NAMALWA (cell line): Measurements from ENCODE around the gene IFI27L2.

Source experiments
- DNase-seq: peaks from one replicate; pipeline ENCODE4 v3.0.0-alpha.2; 2015; ENCODE audit warnings: low spot score

IFI27L2 gene

DNA sequence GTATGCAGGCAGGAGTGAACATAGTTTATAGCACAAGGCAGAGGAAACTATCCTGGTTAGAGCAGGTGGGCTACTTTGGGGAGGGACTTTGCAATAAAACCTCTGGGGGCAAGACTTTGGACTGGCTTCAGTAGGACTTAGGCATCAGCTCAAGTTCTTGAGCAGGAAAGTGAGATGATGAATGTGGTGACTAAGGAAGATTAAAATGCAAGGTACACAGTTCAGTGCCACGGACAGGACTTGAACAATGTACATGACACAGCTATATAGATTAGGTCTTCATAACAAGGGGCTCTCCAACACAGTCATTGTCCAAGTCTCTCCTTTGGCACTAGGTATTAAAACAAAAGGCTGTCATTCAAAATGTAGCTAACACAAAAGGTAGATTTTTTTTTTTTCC, 23.3 kb upstream of the IFI27L2 start:
- DNase-seq, result no peak

DNA sequence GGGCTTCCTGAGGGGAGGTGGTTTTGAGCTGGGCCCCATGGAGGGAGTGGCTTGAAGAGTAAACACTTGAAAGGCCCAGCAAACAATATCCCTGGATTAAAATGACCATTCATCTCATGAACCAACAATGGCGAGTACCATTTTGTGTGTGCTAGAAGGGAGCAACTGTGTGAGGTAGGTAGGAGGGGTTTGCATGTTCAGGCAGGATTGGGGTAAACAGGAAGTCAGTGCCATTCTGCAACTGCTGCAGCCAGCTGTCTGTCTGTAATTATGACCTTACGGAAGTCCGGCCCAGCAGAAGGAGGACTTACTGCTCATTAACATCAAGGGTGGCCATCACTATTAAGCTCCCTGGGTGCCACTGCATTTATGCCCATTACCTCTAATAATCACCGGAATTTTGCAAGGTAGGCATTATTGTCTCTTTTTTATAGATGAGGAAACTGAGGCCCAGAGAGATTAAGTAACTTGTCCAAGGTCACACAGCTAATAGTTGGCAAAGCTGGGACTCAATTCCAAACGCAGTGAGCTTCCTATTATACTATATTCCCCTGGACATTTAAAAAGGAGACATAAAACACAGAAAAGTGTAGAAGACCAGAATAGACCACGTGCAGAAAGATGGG, 16.6 kb upstream of the IFI27L2 start:
- peak; percentile 38 for DNase-seq

DNA sequence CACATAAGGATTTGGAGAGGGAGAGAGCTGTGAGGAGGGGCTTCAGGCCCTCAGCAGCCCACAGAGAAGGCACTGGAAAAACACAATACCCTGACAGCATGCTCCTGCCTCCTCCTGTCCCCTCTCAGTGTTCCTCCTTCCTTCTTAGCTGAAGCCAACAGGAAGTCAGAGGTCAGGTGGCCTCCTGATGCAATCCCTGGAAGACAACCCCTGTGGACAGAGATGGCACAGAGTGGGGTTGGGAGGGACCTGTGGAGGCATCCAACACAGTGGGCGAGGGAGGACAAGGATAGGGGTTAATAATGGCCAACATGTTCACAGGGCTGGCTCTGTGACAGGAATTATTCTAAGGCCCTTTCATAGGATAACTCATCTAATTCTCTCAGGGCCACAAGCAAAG, 15.4 kb upstream of the IFI27L2 start:
- no peak for DNase-seq

DNA sequence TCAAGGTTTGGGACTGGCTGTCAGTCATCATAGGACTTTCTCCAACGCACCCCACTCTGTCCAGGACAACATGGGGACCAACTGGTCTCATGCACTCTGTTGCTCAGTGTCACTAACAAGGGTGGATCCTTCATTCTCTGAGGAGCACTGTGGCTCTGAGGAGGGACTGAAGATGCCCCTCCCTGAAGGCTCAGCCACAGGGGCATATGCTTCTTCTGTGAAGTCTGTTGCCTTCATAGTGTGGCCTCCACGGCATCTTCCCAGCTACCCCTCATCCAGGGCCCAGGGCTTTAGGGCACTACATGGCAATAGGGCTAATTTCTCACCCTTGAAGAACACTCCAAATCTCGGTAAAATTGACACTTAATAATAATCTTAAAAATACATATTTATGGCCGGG, 14.3 kb upstream of the IFI27L2 start:
- no peak for DNase-seq

DNA sequence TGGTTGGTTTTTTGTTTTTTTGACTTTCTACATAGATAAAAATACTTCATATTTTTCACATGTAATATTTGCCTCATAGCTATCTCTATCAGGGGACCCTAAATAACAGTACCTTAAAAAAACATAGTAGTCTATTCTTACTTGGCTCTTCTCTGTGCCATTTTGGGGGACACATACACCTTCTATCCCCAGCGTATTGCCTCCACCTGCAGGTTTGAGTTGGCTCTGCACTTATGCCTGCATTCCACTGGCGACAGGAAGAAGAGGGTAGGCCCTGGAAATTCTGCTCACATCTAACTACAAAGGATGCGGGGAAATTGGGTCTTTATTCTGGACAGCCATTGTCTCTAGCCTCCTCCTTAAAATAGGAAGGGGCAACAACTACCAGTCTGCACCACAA, 13.8 kb upstream of the IFI27L2 start:
- DNase-seq, result peak; percentile 53

DNA sequence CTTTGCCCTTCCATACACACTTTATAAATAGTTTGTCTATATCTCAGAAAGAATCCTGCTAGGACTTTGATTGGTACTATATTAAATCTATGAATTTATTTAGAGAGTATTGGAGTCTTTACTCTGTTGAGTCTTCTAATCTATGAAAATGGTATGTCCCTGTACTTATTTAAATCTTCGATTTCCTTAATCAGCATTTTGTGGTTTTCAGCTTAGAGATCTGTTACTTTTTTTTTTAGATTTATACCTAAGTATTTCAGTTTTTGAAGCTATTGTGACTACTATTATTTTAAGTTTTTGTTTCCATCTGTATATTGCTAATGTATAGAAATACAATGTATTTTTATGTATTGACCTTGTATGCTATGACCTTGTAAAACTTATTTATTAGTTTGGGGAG, 13.4 kb upstream of the IFI27L2 start:
- no peak for DNase-seq

DNA sequence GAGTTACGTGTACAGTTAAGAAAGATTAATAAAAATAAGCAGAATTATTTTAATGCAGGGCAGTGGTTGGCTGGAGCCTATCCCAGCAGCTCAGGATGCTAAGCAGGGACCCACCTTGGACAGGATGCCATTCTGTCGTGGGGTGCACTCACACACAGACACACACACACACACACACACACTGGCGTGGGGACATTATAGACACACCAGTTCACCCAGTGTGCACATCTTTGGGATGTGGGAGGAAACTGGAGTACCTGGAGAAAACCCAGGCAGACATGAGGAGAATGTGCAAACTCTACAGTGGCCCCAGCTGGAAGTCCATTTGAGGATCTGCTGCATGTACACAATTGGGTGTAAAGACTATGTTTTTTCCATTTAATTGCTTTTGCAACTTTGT, 12.8 kb upstream of the IFI27L2 start:
- DNase-seq, result no peak

DNA sequence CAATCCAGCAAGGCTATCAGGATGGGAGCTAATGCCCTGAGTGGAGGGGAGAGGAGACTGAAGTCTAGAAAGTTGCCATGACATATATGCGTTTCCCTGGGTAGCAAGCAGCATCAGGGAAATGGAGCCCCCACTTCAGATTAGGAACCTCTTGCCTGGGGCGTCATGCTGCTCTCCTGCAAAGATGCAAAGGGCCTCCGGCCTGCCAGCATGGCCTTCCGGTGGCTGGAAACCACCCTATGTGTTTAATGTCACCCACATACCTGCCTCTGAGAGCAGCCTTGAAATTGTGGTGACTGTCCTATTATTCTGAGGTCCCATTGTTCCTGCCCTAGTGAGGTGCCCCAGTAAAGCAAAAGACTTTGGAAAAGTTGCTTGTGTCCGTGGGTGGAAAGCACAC, 10.0 kb upstream of the IFI27L2 start:
- no peak for DNase-seq

DNA sequence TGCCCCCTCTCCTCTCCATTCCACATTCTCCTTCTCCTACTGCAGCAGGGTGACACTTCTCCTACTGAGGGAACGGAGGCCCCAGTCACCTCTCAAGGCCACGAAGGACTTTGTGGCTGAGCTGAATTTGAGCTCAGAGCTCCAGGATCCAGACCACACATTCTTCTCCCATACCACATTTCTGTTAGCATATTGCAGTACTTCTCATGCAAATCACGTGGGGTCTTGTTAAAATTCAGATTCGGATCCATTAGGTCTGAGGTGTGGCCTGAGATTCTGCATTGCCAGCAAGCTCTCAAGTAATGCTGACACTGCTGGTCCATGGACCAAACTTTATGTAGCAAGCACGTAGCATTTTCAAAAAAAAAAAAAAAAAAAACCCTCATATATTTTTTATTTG, 9.6 kb upstream of the IFI27L2 start:
- no peak for DNase-seq

DNA sequence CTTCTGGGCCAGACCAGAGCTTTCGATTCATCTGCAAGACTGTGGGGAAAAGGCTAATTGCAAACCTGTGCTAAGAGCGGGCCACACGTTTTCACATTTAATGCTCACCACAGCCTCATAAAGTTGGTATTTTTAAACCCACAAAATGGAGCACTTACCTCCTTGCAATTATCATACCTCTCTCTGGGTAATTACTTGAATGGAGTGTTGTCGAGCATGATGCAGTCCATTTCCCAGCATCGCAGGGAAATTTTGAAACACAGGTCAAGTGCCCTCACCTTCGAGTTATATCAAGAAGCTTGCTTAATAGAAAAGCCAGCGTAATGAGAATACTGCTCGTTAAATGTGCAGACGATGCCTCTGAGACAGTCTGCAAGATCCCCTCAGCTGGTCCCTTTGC, 8.8 kb upstream of the IFI27L2 start:
- DNase-seq, result no peak

DNA sequence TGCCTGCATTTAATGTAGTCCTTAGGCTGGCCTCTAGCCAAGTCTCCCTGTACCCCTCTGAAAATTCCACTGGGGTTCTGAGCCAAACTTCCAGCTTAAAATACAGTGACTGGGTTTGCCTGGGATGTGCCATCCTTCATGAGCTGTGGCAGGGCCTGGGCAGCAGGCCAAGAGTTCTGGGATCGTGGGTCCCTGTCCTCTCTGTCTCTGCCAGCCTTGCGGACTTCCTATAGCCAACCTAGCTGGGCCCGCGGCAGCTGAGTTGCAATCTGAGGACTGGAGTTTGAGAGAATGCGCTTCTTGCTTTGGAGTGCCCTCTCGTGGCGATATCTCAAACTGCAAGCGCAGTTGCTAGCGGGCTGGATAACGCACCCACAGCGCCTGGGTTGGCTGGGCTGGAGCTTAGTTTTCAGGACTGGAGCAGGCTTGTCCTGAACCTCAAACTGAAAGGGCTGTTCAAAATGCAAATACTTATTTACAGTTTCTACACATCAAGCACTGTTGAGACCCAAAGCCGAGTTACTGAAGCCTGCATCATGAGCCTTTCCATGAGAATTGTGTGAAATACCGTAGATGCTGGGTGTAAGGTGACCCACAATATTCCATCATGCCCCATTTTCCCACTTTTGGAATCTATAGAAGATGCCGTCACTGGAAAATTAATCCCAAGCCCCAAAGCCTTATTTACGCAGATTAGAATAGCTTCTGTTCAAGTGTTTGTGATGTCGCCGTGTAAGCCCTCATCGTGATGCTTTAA, 7.3 kb upstream of the IFI27L2 start:
- DNase-seq, result peak; percentile 87

DNA sequence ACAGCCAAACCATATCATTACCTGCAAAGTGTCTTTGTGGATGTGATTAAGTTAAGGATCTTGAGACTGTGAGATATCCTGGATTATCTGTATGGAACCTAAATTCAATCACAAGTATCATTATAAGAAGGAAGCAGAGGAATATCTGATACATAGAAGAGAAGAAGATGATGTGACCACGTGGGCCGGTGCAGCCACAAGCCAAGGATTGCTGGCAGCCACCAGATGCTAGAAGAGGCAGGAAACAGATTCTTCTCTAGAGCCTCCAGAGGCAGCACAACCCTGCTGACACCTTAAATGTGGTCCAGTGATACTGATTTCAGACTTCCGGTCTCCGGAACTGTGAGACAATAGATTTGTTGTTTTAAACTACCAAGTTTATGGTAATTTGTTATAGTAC, 6.1 kb upstream of the IFI27L2 start:
- no peak for DNase-seq

DNA sequence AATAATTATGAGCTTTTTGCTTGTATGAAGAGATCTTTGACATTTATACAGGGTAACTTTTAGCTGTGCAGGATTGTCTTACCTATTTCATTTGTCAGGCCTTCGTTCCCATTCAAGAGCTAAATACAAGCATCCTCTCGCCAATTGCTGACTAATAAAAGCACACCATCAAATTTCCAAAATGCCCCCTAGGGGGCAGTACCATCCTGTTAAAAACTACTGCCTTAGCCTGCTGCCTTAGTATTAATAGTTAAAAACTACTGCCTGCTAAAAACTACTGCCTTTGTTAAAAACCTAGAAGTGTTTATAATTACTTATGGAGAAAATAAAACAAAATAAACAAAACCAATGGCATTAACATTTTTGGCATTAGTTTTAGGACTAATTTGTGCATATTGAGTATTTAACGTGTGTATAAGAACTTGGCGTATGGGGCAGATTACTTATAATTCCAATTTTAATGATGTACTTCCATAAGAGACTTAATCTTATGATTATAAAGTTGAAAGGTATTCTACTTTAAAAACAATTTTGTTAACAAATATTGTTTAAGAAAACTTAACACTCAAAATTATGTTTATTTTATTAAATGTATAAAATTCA, 3.0 kb upstream of the IFI27L2 start:
- DNase-seq, result peak; percentile 90

DNA sequence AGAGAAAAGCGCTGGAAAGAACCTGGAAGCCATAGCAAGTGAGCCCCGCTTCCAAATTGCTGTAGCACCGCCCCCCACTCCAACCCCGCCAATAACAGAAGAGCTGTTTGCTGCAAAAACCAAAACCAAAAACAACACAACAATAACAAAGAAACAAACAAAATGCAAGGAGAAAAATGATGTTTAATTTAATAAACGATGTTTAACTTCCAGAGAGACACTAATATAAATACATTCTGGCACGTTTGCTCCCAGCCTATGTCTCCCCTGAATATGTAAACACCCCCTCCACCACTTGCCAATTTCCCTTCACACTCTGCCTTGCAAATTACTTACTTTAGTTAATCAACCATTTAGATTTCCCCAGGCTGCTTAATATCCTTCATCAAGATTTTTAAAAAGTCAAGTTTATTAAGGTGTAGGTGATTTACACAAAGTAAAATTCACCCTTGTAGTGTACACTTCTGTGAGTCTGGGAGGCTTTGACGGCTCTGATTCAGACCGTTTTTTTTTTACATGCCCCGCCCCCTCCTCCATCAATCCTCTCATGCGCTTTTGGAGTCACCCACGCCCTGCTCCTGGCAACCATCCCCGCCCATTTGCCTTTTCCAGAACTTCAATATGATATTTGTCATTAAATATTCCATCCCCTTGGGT, 482 bp upstream of the IFI27L2 start:
- peak; percentile 74 for DNase-seq

DNA sequence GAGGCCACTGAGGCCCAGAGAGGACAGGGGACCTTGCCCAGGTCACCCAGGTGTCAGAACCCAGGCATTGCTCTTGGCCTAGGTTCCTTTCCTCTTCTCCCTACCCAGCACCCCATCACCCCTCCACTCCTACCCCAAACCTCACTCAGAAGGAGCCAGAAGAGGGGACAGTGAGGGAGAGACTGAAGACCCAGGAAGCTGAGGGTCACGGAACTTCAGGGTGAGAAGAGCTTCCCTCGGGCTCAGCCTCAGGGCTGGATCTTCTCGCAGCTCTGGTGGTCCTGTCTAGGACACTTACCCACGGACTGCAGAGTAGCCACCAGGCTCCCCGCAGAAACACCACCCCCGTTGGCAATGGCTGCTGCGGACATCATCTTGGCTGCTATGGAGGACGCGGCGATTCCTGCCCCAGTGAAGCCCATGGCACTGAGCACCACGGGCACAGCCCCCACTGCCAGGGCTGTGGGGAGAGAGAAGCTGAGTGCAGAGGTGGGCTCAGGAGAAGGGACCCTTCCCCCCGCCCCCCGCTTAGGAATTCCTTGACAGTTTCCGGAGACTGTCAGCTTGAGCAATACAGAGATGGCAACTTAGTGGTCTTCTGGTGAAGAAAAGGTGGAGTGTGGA, 1.1 kb downstream of the IFI27L2 start:
- no peak for DNase-seq

DNA sequence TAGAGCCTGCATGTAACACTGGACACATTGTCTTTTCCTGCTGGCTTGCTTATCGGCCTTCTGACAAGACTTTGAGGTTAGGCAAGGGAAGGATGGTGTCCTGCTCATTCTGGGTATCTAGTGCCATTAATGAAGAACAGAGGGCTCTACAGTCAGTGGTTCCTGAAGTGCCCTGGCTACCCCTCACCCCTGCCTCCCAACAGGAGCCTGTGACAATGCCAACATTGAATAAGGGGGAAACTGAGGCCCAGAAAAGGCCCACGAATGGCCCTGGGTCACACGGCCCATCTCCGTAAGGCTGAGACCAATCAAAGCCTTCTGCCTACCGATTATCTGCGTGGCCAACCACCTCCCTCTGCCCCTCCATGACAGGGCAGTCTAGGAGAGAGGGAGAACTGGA, 2.1 kb downstream of the IFI27L2 start:
- no peak for DNase-seq

DNA sequence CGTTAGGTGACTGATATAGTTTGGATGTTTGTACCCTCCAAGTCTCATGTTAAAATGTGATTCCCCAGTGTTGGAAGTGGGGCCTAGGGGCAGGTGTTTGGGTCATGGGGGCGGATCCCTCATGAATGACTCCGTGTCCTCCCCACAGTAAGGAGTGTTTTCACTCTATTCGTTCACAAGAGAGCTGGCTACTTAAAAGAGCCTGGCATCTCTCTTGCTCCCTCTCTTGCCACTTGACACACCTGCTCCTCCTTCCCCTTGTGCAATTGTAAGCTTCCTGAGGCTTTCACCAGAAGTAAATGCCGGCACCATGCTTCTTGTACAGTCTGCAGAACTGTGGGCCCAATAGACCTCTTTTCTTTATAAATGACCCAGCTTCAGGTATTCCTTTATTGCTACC, 2.6 kb downstream of the IFI27L2 start:
- no peak for DNase-seq

DNA sequence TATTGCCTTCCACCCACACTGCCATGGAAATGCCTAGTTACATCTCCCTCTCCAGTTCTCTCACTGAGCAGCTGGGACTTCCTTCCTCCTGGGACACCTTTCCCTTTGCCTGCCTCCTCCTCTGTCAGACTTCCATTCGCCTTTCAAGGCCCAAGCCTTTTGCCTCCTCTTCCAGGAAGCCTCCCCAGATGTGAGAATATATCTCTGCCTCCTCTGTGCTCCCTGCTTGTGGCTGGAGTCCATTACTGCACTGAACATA, 3.1 kb downstream of the IFI27L2 start:
- DNase-seq, result no peak

DNA sequence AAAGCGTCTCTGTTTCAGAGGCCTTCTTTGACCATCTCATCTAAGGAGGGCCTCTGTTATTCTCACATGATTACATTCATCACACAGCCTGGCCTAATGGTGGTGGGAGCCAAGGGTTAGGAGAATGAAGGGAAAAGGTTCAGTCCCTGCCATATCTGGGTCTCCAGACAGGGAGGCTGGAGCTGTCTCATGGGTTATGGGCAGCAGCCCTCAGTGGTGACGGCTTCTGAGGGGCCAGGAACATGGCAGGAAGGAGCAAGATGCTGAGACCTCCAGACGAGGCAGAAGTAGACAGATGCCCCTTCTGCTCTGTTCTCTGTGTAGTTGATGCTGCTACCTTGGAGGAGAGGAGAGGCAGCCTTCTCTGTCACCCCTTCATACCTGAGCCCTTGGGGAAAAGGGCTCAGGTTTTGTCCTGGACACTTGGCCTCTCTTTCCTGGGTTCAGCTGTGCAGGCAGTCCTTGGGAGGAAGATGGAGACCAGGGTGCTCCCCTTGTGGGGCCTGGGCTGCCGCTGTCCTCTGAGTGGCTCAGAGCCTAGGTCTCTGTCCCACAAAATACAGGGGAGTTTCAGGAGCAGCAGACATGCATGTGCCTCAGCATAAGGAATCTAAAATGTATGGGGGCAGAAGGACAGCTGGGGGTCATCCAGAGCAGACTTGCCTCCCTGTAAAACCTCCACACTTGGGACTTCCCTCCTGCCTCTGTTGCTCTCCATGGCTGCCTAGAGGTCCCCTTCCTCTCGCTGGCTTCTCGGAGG, 3.6 kb downstream of the IFI27L2 start:
- no peak for DNase-seq

DNA sequence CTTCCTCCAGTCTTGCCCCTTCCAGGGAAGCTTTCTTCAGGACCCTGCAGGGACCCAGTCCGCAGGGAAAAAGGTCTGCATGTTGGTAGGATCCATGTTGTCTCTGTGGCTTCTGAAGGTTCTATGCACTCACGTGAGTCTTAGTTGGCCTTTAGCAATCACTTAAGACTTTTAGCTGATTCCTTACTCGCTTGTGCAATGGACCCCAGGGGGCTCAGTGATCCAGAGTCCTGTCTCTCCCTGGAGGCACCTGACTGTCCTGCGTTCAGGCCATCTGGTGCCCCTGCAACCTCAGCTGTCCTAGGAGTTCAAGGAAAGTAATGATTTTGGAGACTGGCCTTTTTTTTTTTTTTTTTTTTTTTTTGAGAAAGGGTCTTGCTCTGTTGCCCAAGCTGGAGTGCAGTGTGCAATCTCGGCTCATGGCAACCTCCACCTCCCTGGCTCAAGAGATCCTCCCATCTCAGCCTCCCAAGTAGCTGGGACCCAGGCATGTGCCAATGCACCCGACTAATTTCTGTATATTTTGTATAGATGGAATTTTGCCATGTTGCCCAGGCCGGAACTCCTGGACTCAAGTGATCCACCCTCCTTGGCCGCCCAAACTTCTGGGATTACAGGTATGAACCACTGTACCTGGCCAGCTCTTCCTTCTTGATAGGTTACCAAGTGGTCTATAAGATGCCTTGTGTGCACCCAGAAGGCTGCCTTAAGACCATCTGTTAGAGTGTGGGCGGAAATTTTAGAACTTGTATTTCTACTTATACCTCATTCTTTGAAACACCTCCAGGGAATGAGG, 4.6 kb downstream of the IFI27L2 start:
- DNase-seq, result no peak

DNA sequence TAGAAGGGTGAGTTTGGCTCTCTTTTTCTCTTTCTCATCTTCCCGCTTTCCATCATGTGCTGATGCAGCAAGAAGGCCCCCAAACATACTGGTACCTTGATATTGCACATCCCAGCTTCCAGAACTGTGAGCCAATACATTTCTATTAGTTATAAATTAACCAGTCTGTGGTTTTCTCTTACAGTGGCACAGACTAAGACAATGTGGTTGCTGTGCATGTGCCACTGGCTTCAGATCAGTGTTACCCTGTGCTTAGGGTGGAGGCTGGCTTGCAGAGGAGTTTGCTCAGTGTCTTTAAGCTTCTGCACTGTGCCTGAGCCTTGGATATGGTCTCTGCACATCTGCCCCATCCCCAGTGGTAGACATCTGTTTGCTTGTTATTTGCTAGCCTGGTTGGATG, 5.5 kb downstream of the IFI27L2 start:
- DNase-seq, result no peak
